Measurements from ENCODE around the gene DGCR8. TPM values are rescaled to one million over a fixed set of nuclear protein-coding genes. Genes with fewer than 3 reads are reported as not detected.

Gene DGCR8
- total RNA-seq, 1 donor from 2014 or later: 29.0 TPM

GRCh38 chr22:20140107-20140445 lies 60.0 kb downstream of the DGCR8 start:
- H3K4me3 Mint-ChIP-seq (ENCODE audit: unreplicated experiment): no peak overlapping the region
- H3K27me3 Mint-ChIP-seq (ENCODE audit: low read depth, unreplicated experiment): no peaks in the 10 kb centered on the region
- no peaks in the 10 kb centered on the region for H3K9me3 Mint-ChIP-seq (ENCODE audit: unreplicated experiment)
- Histone ChIP-seq H3K4me3 (ENCODE audit: insufficient read depth, low read depth, low read length) (no peak overlapping the region), H4K20me1 (ENCODE audit: insufficient read depth, low read length) (peaks cover 56% of the 10 kb centered on the region), H3K36me3 (ENCODE audit: insufficient read depth, low read length) (no peaks in the 10 kb centered on the region), H3K27ac (ENCODE audit: low read depth, low read length) (no peak overlapping the region), H3K79me2 (ENCODE audit: insufficient read depth, low read length) (peaks cover 59% of the 10 kb centered on the region), H3K27me3 (ENCODE audit: insufficient read depth, low read length) (no peaks in the 10 kb centered on the region), H3K9me3 (ENCODE audit: insufficient read depth, low read depth, low read length) (no peaks in the 10 kb centered on the region), H3K9ac (ENCODE audit: low read length) (no peak overlapping the region), H3K4me2 (ENCODE audit: low read length) (no peak overlapping the region), H2AFZ (ENCODE audit: low read depth, low read length) (no peak overlapping the region), H3K4me1 (ENCODE audit: insufficient read depth, low read length) (peaks cover 27% of the 10 kb centered on the region)
- peaks cover 7% of the 10 kb centered on the region for H3K36me3 Mint-ChIP-seq (ENCODE audit: low read depth, unreplicated experiment)
- no peak overlapping the region for H3K27ac Mint-ChIP-seq (ENCODE audit: unreplicated experiment)
- DNase-seq (ENCODE audit: low read depth) (no peak), FAIRE-seq (no peak)
- peaks cover 20% of the 10 kb centered on the region for H3K4me1 Mint-ChIP-seq (ENCODE audit: low read depth, unreplicated experiment)
- TF ChIP-seq CTCF (IDR thresholded peaks at IDR 0.05; ENCODE audit: insufficient read depth, low read depth, low read length): no peak
- no peak for TF ChIP-seq EZH2 (IDR thresholded peaks at IDR 0.05; ENCODE audit: insufficient read depth, low read length)

- Histone ChIP-seq H3K79me2 (ENCODE audit: insufficient read depth, low read length) (peaks cover 55% of the 10 kb centered on the region), H3K9ac (ENCODE audit: low read length) (no peak overlapping the region), H3K27me3 (ENCODE audit: insufficient read depth, low read length) (no peaks in the 10 kb centered on the region), H3K4me1 (ENCODE audit: insufficient read depth, low read length) (peaks cover 27% of the 10 kb centered on the region), H3K27ac (ENCODE audit: low read depth, low read length) (no peak overlapping the region), H2AFZ (ENCODE audit: low read depth, low read length) (no peak overlapping the region), H3K4me2 (ENCODE audit: low read length) (no peak overlapping the region), H3K4me3 (ENCODE audit: insufficient read depth, low read depth, low read length) (no peak overlapping the region), H3K9me3 (ENCODE audit: insufficient read depth, low read depth, low read length) (no peaks in the 10 kb centered on the region), H3K36me3 (ENCODE audit: insufficient read depth, low read length) (no peaks in the 10 kb centered on the region), H4K20me1 (ENCODE audit: insufficient read depth, low read length) (peaks cover 51% of the 10 kb centered on the region)
- TF ChIP-seq EZH2 (IDR thresholded peaks at IDR 0.05; ENCODE audit: insufficient read depth, low read length) (no peak), CTCF (IDR thresholded peaks at IDR 0.05; ENCODE audit: insufficient read depth, low read depth, low read length) (no peak)
- no peak for DNase-seq (ENCODE audit: low read depth)
- H3K4me1 Mint-ChIP-seq (ENCODE audit: low read depth, unreplicated experiment): peaks cover 20% of the 10 kb centered on the region
- no peaks in the 10 kb centered on the region for H3K27me3 Mint-ChIP-seq (ENCODE audit: low read depth, unreplicated experiment)
- peaks cover 7% of the 10 kb centered on the region for H3K36me3 Mint-ChIP-seq (ENCODE audit: low read depth, unreplicated experiment)
- no peak overlapping the region for H3K4me3 Mint-ChIP-seq (ENCODE audit: unreplicated experiment)
- FAIRE-seq: no peak
- H3K27ac Mint-ChIP-seq (ENCODE audit: unreplicated experiment): no peak overlapping the region
- H3K9me3 Mint-ChIP-seq (ENCODE audit: unreplicated experiment): no peaks in the 10 kb centered on the region
Measured at GRCh38 chr22:20140521-20140964, 60.5 kb downstream of the DGCR8 start.

GRCh38 chr22:20141186-20142077 lies 61.4 kb downstream of the DGCR8 start:
- H3K9me3 ChIP-seq (ENCODE audit: insufficient read depth, low read depth, low read length): no peaks in the 10 kb centered on the region
- no peak for TF ChIP-seq EZH2 (IDR thresholded peaks at IDR 0.05; ENCODE audit: insufficient read depth, low read length)
- TF ChIP-seq CTCF (IDR thresholded peaks at IDR 0.05; ENCODE audit: insufficient read depth, low read depth, low read length): no peak
- no peak overlapping the region for H3K4me3 Mint-ChIP-seq (ENCODE audit: unreplicated experiment)
- peaks cover 20% of the 10 kb centered on the region for H3K4me1 Mint-ChIP-seq (ENCODE audit: low read depth, unreplicated experiment)
- H3K27me3 Mint-ChIP-seq (ENCODE audit: low read depth, unreplicated experiment): no peaks in the 10 kb centered on the region
- no peak overlapping the region for H3K4me3 ChIP-seq (ENCODE audit: insufficient read depth, low read depth, low read length)
- H3K9me3 Mint-ChIP-seq (ENCODE audit: unreplicated experiment): no peaks in the 10 kb centered on the region
- H3K27ac Mint-ChIP-seq (ENCODE audit: unreplicated experiment): peak overlapping the region; percentile 12
- peaks cover 27% of the 10 kb centered on the region for H3K4me1 ChIP-seq (ENCODE audit: insufficient read depth, low read length)
- peaks cover 42% of the 10 kb centered on the region for H4K20me1 ChIP-seq (ENCODE audit: insufficient read depth, low read length)
- H3K27me3 ChIP-seq (ENCODE audit: insufficient read depth, low read length): no peaks in the 10 kb centered on the region
- H2AFZ ChIP-seq (ENCODE audit: low read depth, low read length): no peak overlapping the region
- H3K27ac ChIP-seq (ENCODE audit: low read depth, low read length): peak overlapping the region; percentile 62
- H3K36me3 Mint-ChIP-seq (ENCODE audit: low read depth, unreplicated experiment): peaks cover 8% of the 10 kb centered on the region
- peaks cover 46% of the 10 kb centered on the region for H3K79me2 ChIP-seq (ENCODE audit: insufficient read depth, low read length)
- peak; percentile 81 for DNase-seq (ENCODE audit: low read depth)
- peak overlapping the region; percentile 59 for H3K4me2 ChIP-seq (ENCODE audit: low read length)
- H3K36me3 ChIP-seq (ENCODE audit: insufficient read depth, low read length): no peaks in the 10 kb centered on the region
- H3K9ac ChIP-seq (ENCODE audit: low read length): peak overlapping the region; percentile 53
- no peak for FAIRE-seq

All from astrocyte (in vitro differentiated cells and primary cell).